ENCODE data around the gene OLA1. TPM values are rescaled to one million over a fixed set of nuclear protein-coding genes. Genes with fewer than 3 reads are reported as not detected.

Gene OLA1
- 10 to 100 TPM; 75.6 to 92.8 TPM for total RNA-seq

GRCh38 chr2:174248187-174248997 is at the start of gene OLA1:
TSS of gene OLA1 (minus strand) at chr2:174248532. CDS start at chr2:174246815, 1,717 bp downstream.
- intact Hi-C loops (cut with DNase I): no loop called here
- Histone ChIP-seq H3K4me1 (peaks cover 9% of the 10 kb centered on the region), H3K9me3 (no peaks in the 10 kb centered on the region), H3K27ac (peak within 1 kb of the TSS; percentile 55), H3K9ac (ENCODE audit: low read depth in 2 of 2, low read length in 2 of 2) (peak within 1 kb of the TSS; percentile 59 to 85), H3K4me3 (peak within 1 kb of the TSS; percentile 67), H3K27me3 (no peaks in the 10 kb centered on the region), H3K36me3 (no peaks in the 10 kb centered on the region)
- DNase-seq: peak; percentile 95
- TF ChIP-seq CTCF (IDR thresholded peaks at IDR 0.05): no peak

DNA sequence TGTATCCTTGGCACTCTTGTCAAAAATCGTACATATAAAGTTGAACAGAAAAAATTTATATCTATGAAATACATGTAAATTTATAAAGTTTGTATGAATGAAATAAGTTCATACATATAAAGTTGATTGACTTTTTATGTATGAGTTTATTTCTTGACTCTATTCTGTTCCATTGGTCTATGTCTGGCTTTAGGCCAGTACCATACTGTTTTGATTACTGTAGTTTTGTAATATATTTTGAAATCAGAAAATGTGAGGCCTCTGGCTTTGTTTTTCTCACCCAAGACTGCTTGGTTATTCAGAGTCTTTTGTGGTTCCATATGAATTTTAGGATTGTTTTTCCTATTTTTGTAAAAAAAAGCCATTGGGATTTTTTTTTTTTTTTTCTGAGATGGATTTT is 44.6 kb upstream of the OLA1 start:
- intact Hi-C loops (cut with DNase I): no loop called here
- H3K27ac ChIP-seq: no peak overlapping the region
- H3K4me1 ChIP-seq: no peaks in the 10 kb centered on the region
- H3K9me3 ChIP-seq: no peaks in the 10 kb centered on the region
- H3K27me3 ChIP-seq: no peaks in the 10 kb centered on the region
- DNase-seq: no peak
- H3K36me3 ChIP-seq: no peaks in the 10 kb centered on the region
- no peak overlapping the region for H3K9ac ChIP-seq (ENCODE audit: low read depth in 2 of 2, low read length in 2 of 2)
- no peak overlapping the region for H3K4me3 ChIP-seq
- TF ChIP-seq CTCF (IDR thresholded peaks at IDR 0.05): no peak

GRCh38 chr2:174286172-174286571 is 37.8 kb upstream of the OLA1 start:
- H3K36me3 ChIP-seq: no peaks in the 10 kb centered on the region
- no peak overlapping the region for H3K4me3 ChIP-seq
- no peak overlapping the region for H3K27ac ChIP-seq
- intact Hi-C loops (cut with DNase I): no loop called here
- TF ChIP-seq CTCF (IDR thresholded peaks at IDR 0.05): no peak
- no peak overlapping the region for H3K9ac ChIP-seq (ENCODE audit: low read depth in 2 of 2, low read length in 2 of 2)
- no peak for DNase-seq
- no peaks in the 10 kb centered on the region for H3K9me3 ChIP-seq
- H3K4me1 ChIP-seq: no peaks in the 10 kb centered on the region
- no peaks in the 10 kb centered on the region for H3K27me3 ChIP-seq

DNA sequence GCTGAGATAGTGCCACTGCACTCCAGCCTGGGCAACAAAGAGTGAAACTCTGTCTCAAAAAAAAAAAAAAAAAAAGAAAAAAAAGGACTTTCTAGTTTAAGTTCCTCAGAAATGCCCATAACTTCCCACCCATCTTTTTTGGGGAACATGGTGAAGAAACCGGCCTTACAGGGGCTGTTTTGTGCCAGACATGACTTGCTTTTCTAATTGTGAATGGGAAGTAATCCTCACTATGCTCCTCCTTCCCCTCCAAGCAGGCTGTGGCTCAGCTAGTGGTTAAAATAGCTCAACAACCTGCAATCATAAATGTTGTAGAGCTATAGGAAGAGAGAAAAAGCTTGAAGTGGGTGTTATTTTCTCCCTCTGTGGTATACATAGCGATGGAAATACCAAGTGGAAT is 34.1 kb upstream of the OLA1 start:
- H3K27ac ChIP-seq: no peak overlapping the region
- no peak overlapping the region for H3K4me3 ChIP-seq
- no peaks in the 10 kb centered on the region for H3K27me3 ChIP-seq
- no peaks in the 10 kb centered on the region for H3K9me3 ChIP-seq
- no peak overlapping the region for H3K9ac ChIP-seq (ENCODE audit: low read depth in 2 of 2, low read length in 2 of 2)
- no peak for TF ChIP-seq CTCF (IDR thresholded peaks at IDR 0.05)
- no peaks in the 10 kb centered on the region for H3K4me1 ChIP-seq
- DNase-seq: no peak
- no peaks in the 10 kb centered on the region for H3K36me3 ChIP-seq
- intact Hi-C loops (cut with DNase I): no loop called here

GRCh38 chr2:174281736-174282135 is 33.4 kb upstream of the OLA1 start:
- no peaks in the 10 kb centered on the region for H3K4me1 ChIP-seq
- no peaks in the 10 kb centered on the region for H3K9me3 ChIP-seq
- no peak overlapping the region for H3K4me3 ChIP-seq
- no peaks in the 10 kb centered on the region for H3K27me3 ChIP-seq
- no peaks in the 10 kb centered on the region for H3K36me3 ChIP-seq
- DNase-seq: no peak
- no peak for TF ChIP-seq CTCF (IDR thresholded peaks at IDR 0.05)
- H3K27ac ChIP-seq: no peak overlapping the region
- no peak overlapping the region for H3K9ac ChIP-seq (ENCODE audit: low read depth in 2 of 2, low read length in 2 of 2)
- intact Hi-C loops (cut with DNase I): no loop called here
